ENCODE data around the gene THAP11.
A peak's percentile ranks its signal among the peaks of the same experiment; 100 is the strongest.
"Not testable (repeated sequence)": the region's sequence is repeated elsewhere in the genome, so short reads cannot be mapped to it uniquely, and the experiment has no call there.

Gene THAP11

GRCh38 chr16:67841816-67842508 lies at the start of gene THAP11:
TSS of gene THAP11 (plus strand) at chr16:67842320. CDS start at chr16:67842555, 235 bp downstream.
- DNase-seq: peak; percentile 93

GRCh38 chr16:67796099-67796718 lies 45.9 kb upstream of the THAP11 start:
- no peak for DNase-seq

DNA sequence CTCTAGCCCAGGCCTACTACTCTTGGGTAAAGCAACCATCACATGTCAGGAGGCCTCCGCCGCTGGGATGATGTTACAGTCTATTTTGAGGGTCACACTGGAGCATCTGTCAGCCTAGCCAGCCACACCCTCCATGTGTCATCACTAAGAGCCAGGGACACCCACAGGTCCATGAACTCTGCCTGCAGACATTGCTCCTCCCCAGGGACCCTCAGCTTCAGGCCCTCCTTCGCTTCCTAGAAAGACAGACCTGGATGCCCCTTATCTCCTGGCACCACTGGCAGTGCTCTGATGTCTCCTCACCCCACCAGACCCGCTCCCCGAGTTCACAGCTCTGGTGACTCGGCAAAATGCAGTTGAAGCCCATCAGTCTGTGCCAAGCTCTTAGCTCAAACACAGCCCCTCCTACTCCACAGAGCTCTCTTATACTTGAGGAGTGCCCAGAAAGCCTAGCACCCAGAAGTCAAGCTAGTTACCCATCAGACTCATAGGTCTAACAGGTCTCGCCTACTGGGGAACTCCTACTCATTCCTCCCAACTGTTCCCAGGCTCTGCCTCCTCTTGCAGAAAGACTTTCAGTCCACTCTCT lies 41.7 kb upstream of the THAP11 start:
- DNase-seq: no peak

DNA sequence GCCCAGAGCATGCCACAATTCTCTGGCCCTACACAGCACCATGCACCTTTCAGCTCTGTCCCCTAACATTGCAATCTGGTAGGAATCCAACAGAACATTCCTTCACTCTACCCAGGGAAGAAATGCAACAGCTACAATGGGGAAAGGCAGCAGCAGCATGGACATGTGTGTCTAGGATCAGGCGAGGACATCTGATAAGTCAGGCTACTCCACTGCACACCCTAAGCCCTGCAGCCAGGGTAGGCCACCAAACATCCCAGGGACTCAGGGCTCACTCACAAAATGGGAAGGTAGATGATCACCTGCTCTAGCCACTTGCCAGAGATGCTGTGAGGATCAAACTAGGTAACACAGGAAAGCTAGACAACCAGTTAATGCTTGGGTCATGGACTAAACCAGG lies 40.9 kb upstream of the THAP11 start:
- no peak for DNase-seq

DNA sequence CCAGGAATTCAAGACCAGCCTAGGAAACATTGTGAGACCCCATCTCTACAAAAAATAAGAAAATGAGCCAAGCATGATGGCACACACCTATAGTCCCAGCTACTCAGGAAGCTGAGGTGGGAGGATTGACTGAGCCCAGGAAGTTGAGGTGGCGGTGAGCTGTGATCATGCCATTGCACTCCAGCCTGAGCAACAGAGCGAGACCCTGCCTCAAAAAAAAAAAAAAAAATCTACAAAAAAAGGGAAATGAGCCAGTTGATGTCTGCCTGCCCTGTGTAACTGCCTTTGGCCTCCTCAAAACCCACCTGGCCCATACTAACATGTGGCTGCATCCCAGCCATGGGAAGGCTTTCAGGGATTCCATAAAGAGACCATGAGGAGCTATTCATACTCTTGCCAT lies 40.2 kb upstream of the THAP11 start:
- no peak for DNase-seq

DNA sequence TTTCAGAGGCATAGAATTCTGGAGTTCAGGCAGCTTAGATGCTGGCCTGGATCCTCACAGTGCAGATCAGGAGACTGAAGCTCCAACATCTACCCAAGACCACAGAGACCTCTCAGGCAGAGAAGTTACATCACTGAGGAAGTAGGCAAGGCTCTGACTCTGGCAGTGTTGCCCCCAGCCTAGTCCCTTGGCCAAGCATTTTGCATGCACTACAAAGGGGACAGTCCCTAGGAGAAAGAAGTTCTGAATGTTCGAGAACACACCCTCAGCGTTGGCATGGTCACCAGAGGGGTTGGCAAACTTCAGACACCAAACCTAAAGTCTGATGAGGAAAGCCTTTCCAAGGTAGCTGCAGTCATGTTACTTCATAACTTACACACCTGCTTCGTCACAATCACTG lies 38.2 kb upstream of the THAP11 start:
- DNase-seq: no peak

DNA sequence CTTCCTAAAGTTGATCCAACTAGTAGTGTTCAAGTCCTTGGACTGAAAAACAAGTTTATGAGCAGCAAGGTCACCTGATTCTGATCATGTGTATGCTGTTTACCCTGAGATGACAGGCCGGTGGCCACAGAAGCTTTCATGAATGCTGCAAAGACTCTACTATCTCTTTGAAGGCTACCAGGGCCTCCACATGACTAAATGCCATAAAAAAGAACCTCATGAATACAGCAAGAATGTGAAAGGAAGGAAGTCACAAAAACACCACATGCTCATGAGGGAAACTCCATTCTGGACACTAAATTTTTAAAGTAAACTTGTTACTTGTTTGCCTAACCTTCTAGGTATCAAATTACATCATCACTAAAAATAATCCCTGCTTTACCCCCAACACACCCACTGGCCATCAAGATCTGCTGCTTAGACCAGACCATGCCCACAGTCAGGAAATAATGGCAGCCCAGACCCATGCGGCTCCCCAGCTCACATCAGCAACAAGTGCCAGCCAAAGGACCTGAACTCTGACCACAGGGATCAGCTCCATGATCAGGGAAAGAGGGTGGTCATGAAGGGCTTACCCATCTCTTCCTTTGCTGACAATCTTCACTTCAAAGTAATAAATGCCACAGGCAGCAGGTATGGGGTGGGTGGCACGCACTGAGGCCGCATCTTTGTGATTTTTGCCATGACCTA lies 37.1 kb upstream of the THAP11 start:
- no peak for DNase-seq

- no peak for DNase-seq
Observed at GRCh38 chr16:67805718-67806427, 36.2 kb upstream of the THAP11 start.

DNA sequence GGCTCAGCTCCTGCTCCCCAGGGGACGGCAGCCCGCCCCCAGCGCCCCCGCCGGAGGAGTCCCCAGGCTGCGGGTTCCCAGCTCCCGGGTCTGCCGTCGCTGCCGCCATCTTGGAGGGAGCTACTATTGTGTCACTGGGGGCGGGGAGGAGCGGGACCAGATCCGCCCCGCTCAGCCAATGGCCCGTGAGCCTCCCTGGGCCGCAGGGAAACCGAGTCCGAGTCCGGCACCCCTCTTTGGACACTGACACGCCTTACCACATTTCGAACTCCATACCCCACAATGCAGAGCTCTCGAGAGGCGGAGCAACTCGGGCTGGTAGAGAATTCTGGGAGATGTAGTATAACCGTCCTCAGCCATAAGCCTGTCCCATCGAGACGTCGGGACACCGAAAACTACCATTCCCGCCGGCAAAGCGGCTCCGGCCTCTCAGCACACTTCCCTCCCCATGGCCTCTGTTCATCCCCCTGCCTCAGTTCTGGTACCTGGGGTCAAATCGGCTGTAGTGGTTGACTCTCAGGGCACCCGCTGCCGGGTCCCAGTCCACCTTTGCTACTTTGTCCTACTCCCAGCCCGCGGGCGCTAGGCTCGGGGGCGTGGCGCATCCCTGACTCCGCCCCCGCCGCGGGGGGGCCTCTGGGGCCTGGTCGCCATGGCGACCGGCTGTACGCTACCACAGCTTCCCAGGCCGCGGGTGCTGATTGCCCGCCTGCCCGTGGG lies 35.5 kb upstream of the THAP11 start, which contains the start of the genes RANBP10 and TSNAXIP1:
RANBP10 (minus strand) TSS at position 133 of the 720 bp plus-strand sequence; CDS start at position 109, 24 bp downstream.
TSNAXIP1 (plus strand) TSS at position 462 of the 720 bp plus-strand sequence. CDS start 261 bp downstream, outside the sequence.
- DNase-seq: peak; percentile 98

DNA sequence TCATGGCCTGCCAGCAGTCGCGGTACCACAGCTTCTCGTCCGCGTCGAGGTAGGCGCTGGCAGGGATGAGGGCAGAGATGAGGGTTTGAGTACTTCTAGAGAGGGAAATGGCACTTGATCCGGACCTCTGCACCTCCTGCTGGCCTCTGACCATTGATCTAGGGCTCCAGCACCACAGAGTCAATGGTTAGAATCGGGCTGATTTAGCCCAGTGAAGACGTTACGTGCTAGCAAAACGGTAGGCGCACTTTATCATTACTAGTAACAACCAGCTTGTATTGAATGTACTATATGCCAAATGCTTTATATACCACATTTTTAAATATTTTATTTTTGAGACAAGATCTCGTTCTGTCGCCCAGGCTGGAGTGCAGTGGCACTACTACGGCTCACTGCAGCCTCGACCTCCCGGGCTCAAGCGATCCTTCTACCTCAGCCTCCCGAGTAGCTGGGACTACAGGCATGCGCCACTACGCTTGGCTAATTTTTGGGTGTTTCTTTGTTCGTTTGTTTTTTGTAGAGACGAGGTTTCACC lies 34.9 kb upstream of the THAP11 start:
- DNase-seq: no peak

GRCh38 chr16:67811899-67812298 lies 30.2 kb upstream of the THAP11 start:
- DNase-seq: no peak

DNA sequence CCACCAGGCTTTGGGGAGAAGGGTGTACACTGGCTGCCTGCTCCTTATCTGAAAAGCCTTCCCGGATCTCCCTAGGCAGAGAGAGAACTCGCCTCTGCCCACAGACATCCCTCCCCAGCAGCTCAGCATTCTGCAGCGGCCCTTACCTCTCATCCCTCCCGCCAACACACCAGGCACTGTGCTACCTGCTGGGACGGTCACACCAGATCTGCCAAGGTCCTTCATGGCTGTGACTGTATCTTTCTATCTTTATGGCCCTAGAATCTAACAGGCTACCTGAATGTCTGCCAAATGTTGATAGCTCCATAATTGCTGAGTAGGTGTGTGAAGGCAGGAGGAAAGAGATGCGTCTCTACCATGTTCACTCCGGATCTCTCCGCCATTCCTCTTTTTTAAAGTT lies 27.6 kb upstream of the THAP11 start:
- DNase-seq: no peak

- no peak for DNase-seq
Observed at GRCh38 chr16:67820608-67821259, 21.4 kb upstream of the THAP11 start.

GRCh38 chr16:67822511-67822910 lies 19.6 kb upstream of the THAP11 start:
- DNase-seq: no peak

GRCh38 chr16:67825119-67825518 lies 17.0 kb upstream of the THAP11 start:
- no peak for DNase-seq

DNA sequence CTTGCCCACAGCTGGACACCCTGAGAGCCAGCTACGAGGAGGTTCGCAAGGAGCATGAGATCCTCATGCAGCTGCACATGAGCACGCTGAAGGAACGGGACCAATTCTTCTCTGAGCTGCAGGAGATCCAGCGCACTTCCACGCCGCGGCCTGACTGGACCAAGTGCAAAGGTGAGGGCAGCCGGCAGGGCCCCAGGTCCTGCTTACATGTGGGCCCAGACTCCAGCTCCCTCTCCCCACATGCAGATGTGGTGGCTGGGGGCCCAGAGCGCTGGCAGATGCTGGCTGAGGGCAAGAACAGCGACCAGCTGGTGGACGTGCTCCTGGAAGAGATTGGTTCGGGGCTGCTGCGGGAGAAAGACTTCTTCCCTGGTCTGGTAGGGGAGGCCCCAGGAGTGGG lies 16.2 kb upstream of the THAP11 start:
- no peak for DNase-seq

DNA sequence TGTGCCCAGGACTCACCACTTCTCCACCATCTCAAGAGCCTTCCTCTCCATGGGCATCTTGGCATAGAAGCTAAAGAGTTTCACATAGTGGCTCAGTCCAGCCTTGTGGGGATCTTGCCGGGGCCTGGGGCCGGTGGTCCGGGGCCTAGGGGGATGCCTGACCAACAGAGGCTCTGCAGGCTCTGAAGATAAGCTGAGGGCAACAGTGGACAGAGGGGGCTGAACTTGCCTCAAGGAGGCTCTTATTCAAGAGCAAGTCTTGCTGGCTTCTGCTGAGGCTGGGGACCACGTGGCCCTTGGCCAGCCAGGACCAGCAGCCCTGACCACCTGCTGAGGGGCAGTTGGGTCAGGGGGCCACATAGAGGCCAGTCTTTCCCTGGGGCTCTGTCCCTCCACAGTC lies 13.5 kb upstream of the THAP11 start:
- no peak for DNase-seq

DNA sequence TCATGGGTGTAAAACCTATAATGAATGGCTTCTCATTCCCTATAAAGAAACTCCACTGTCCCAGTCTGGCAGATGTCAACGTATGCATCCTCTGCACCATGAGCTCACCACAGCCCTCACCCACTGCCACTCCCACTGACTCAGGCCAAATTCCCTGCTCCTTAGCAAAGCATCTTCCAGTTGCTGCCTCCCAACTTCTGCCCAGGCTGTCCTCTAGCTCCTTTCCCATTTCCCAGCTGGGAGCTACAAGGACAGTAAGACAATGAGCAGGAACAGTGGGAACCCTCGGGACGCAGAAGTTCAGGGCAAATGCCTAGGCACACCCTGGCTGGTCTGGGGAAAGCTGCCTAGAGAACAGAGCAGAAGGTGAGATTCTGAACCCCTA lies 9.1 kb upstream of the THAP11 start:
- DNase-seq: no peak

DNA sequence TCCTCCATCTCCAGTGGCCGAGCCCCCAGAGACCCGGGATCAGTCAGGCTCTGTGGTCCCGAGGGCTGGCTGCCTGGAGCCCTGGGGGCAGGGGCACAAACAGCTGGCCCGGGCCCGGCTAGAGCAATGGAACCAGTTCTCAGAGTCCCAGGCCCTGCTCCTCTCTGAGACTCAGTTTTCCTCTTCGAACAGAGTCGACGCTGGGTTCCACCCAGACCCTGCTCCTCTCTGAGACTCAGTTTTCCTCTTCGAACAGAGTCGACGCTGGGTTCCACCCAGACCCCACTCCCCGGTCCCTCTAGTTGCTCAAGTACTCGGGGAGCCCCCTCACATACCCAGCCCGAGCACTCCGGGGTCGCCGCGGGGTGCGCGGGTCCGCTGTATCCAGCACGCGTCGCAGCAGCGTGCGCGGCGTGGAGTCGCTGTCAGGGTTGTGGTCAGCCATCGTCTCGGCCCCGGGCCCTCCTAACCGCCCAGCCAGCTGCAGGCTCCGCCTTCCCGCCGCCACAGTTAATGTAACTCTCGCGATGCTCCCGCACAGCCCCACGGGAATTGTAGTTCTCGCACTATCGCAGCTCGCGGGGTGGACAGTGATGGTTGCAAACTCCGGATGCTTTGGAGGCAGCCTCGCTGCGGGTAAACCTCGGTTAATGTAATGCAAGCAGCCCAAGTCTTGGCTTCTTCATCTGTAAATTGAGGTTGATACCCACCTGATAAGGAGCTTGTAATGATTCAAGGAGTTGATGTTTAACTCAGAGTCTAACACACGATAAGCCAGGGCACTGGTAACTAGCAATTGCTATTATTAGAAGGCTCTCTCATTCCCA lies 8.5 kb upstream of the THAP11 start:
- peak; percentile 84 to 89 for DNase-seq

DNA sequence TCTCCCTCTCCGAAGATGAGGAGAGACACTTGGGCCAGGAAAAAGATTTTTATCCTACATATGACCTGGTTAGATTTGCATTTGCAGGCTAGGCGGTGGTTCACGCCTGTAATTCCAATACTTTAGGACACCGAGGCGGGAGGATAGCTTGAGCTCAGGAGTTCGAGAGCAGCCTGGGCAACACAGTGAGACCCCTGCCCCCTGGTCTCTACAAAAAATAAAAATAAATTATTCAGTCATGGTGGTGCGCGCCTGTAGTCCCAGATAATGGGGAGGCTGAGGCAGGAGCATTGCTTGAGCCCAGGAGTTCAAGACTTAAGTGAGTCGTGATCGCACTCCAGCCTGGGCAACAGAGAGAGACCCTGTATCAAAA lies 7.9 kb upstream of the THAP11 start:
- DNase-seq: no peak

GRCh38 chr16:67837190-67837589 lies 4.9 kb upstream of the THAP11 start:
- not testable (repeated sequence) for DNase-seq
